ENCODE data around the gene ZDHHC22. TPM values are rescaled to one million over a fixed set of nuclear protein-coding genes. Genes with fewer than 3 reads are reported as not detected.
A peak's percentile ranks its signal among the peaks of the same experiment; 100 is the strongest.

The ZDHHC22 gene
- total and polyA plus RNA-seq, 2 of the 13 experiments (the other 11 are each of a cell fraction or from before 2014, with no cell fraction given): not detected

- TF ChIP-seq ZFP36L1 (CRISPR knock-in tag; IDR thresholded peaks at IDR 0.05) (0 out of 2 replicates have a peak, but pooled peaks have one; percentile 33), EP300 (IDR thresholded peaks at IDR 0.05; ENCODE audit: low read depth in 2 of 2, low read length in 2 of 2) (no peak), EP300 (CRISPR knock-in tag; IDR thresholded peaks at IDR 0.05; ENCODE audit: borderline replicate concordance) (peak; percentile 34; the same call in 1 of the 2 replicates), MTA3 (CRISPR knock-in tag; IDR thresholded peaks at IDR 0.05) (no peak), SKIL (CRISPR knock-in tag; IDR thresholded peaks at IDR 0.05; ENCODE audit: borderline replicate concordance) (no peak), SMC3 (IDR thresholded peaks at IDR 0.05; ENCODE audit: low read length) (no peak), HNF1B (CRISPR knock-in tag; IDR thresholded peaks at IDR 0.05) (0 out of 2 replicates have a peak, but pooled peaks have one; percentile 20), MZF1 (CRISPR knock-in tag; IDR thresholded peaks at IDR 0.05; ENCODE audit: borderline replicate concordance) (no peak), ZNF672 (CRISPR knock-in tag; IDR thresholded peaks at IDR 0.05) (no peak), ZNF724P (CRISPR knock-in tag; IDR thresholded peaks at IDR 0.05; ENCODE audit: borderline replicate concordance) (0 out of 2 replicates have a peak, but pooled peaks have one; percentile 51), MAF1 (CRISPR knock-in tag; IDR thresholded peaks at IDR 0.05; ENCODE audit: borderline replicate concordance) (no peak), FOXK2 (IDR thresholded peaks at IDR 0.05) (no peak), POLR2G (IDR thresholded peaks at IDR 0.05; ENCODE audit: low read depth, low read length) (no peak), ZNF709 (CRISPR knock-in tag; IDR thresholded peaks at IDR 0.05) (0 out of 2 replicates have a peak, but pooled peaks have one; percentile 63), IKZF1 (IDR thresholded peaks at IDR 0.05) (no peak), ESRRA (CRISPR knock-in tag; IDR thresholded peaks at IDR 0.05; ENCODE audit: low read depth) (no peak), ZNF230 (CRISPR knock-in tag; IDR thresholded peaks at IDR 0.05) (peak; percentile 31; the same call in 1 of the 2 replicates), RELA (CRISPR knock-in tag; IDR thresholded peaks at IDR 0.05) (no peak), ZNF749 (CRISPR knock-in tag; IDR thresholded peaks at IDR 0.05; ENCODE audit: borderline replicate concordance) (peak; percentile 50; the same call in 1 of the 2 replicates), ZBTB21 (CRISPR knock-in tag; IDR thresholded peaks at IDR 0.05) (peak; percentile 48; the same call in 1 of the 2 replicates), POLR2AphosphoS2 (IDR thresholded peaks at IDR 0.05; ENCODE audit: low read depth, low read length) (no peak), RFXANK (CRISPR knock-in tag; IDR thresholded peaks at IDR 0.05) (0 out of 2 replicates have a peak, but pooled peaks have one; percentile 46), ZNF263 (CRISPR knock-in tag; IDR thresholded peaks at IDR 0.05) (peak; percentile 40; the same call in 1 of the 2 replicates), RFXAP (CRISPR knock-in tag; IDR thresholded peaks at IDR 0.05; ENCODE audit: borderline replicate concordance) (peak; percentile 72)
- TF ChIP-seq, protein P1, sequence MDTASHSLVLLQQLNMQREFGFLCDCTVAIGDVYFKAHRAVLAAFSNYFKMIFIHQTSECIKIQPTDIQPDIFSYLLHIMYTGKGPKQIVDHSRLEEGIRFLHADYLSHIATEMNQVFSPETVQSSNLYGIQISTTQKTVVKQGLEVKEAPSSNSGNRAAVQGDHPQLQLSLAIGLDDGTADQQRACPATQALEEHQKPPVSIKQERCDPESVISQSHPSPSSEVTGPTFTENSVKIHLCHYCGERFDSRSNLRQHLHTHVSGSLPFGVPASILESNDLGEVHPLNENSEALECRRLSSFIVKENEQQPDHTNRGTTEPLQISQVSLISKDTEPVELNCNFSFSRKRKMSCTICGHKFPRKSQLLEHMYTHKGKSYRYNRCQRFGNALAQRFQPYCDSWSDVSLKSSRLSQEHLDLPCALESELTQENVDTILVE (CRISPR knock-in tag; IDR thresholded peaks at IDR 0.05): peak; percentile 65; the same call in 1 of the 2 replicates
- TF ChIP-seq, protein P2, sequence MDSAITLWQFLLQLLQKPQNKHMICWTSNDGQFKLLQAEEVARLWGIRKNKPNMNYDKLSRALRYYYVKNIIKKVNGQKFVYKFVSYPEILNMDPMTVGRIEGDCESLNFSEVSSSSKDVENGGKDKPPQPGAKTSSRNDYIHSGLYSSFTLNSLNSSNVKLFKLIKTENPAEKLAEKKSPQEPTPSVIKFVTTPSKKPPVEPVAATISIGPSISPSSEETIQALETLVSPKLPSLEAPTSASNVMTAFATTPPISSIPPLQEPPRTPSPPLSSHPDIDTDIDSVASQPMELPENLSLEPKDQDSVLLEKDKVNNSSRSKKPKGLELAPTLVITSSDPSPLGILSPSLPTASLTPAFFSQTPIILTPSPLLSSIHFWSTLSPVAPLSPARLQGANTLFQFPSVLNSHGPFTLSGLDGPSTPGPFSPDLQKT (CRISPR knock-in tag; IDR thresholded peaks at IDR 0.05; ENCODE audit: borderline replicate concordance): no peak
Observed at GRCh38 chr14:77133720-77134338, 7.8 kb downstream of the ZDHHC22 start (continued).

Data from HepG2 (cell line).